GM18858 (cell line): ENCODE results near the gene MGAT4D.
"Not testable (repeated sequence)": the region's sequence is repeated elsewhere in the genome, so short reads cannot be mapped to it uniquely, and the experiment has no call there.

Experiments used
- ATAC-seq: cut with Tn5 transposase; IDR thresholded peaks from one replicate; pipeline ENCODE4 v1.9.1; 2021; ENCODE audit not compliant: unreplicated experiment

The MGAT4D gene

GRCh38 chr4:140497747-140498636 lies at the start of gene MGAT4D:
Gene MGAT4D (minus strand): TSS chr4:140498293. CDS start chr4:140498222, 71 bp downstream.
- ATAC-seq = no peak

- ATAC-seq = no peak
Observed at GRCh38 chr4:140533951-140534480, 35.9 kb upstream of the MGAT4D start.

- no peak for ATAC-seq
Observed at GRCh38 chr4:140529434-140529833, 31.3 kb upstream of the MGAT4D start.

DNA sequence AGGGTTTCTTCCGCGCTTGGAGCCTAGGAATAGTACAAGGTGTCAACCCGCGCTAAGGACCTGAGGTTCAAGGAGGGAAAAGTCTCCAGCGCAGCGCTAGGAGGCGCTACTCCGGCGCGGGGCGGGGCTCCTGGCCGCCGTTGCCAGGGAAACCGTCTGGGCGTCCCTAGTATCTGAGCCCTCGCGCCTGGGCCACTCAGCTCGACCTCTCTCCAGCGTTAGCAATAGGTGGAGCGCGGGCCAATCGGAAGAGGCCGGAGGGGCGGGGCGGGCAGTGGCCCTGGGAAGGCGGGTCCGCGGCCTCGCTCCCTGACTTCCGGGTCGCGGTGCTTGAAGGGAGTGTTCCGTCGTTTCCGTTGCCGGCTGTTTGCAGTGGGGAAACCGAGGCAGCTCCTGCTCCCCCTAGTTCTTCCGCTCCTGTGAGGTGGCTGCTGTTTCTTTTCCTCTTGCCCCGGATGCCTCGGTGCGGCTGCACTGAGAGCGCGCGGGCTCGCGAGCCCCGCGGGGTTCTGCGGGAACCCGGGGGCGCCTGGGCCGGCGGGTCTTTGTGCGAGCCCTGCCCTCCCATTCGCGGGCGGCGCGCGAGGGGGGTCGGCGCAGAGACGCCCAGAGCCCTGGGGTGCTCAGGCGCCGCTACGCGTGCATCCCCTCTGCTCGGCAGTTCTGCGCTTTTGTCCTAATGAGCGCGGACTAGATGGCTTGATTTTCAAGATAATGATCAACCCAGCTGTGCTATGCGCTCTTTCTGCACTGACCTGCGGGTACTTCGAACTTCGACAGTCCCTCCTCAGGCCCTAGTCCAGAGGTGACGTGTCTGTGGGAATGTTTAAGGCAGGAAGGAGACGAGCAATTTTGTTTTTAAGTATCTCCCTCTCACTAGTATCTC lies 26.0 kb upstream of the MGAT4D start, which contains the start of gene ELMOD2:
Gene ELMOD2 (plus strand): TSS at position 312 of the 886 bp plus-strand sequence. CDS start 1,261 bp downstream, outside the sequence.
- peak; percentile 99 for ATAC-seq

- no peak for ATAC-seq
Observed at GRCh38 chr4:140523370-140523856, 25.3 kb upstream of the MGAT4D start.

DNA sequence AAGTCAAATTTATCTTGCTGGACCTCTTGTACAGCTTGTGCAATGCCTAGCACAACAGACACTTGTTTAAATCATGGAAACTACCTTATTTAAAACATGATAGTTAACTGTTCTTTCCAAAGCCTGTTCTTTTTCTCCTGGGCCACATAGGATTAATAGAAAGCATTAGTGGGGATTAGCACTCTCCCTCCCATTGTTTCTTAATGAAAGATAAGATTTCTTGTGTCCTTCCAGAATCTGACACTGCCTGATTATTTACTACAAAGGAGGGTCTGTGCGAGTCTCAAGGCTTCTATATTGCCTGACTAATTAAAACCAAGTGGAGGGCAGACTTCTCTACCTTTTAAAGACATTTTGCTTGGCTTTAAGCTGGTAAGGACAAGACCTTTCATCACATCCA lies 17.3 kb upstream of the MGAT4D start:
- no peak for ATAC-seq

DNA sequence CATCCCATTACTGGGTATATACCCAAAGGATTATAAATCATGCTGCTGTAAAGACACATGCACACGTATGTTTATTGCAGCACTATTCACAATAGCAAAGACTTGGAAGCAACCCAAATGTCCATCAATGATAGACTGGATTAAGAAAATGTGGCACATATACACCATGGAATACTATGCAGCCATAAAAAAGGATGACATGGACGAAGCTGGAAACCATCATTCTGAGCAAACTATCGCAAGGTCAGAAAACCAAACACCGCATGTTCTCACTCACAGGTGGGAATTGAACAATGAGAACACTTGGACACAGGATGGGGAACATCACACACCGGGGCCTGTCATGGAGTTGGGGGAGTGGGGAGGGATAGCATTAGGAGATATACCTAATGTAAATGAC lies 15.7 kb upstream of the MGAT4D start:
- ATAC-seq = not testable (repeated sequence)

GRCh38 chr4:140504261-140504660 lies 6.2 kb upstream of the MGAT4D start:
- ATAC-seq = no peak

DNA sequence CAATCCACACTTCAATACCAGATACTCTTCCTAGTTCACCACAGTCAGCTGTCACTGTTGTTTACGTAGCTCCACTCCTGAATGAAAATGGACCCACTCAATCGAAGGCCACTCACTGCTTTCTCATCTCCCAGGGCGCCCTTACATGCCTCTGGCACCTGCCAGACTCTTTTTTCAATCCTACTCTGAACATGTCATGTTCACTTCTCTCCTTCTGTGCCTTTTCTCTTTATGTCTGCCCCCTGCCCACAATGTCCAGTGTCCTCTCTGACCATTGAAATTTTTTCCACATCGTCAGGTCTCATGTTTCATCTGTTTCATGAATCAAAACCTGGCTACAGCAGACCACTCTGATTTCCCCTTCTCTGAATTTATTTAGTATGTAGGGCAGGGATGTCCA lies 1.3 kb upstream of the MGAT4D start:
- ATAC-seq = no peak

- ATAC-seq = no peak
Observed at GRCh38 chr4:140497405-140497746, 717 bp downstream of the MGAT4D start.

DNA sequence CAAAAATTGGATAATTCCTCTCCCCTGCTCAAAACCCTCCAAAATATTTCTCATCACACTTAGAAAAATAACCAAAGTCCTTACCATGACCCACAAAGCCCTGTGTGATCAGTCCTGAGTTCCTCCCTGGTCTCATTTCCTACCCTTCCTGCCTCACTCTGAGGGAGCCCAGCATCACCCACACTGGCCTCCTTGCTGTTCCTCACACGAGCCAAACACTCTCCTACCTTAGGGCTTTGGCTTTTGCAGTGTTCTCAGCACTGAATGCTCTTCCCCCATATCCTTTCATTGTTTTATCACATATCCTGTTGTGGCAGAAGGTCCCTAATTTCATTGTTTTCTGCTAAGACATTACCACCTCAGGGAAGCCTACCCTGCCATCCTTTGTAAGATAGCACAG lies 12.2 kb downstream of the MGAT4D start:
- no peak for ATAC-seq

DNA sequence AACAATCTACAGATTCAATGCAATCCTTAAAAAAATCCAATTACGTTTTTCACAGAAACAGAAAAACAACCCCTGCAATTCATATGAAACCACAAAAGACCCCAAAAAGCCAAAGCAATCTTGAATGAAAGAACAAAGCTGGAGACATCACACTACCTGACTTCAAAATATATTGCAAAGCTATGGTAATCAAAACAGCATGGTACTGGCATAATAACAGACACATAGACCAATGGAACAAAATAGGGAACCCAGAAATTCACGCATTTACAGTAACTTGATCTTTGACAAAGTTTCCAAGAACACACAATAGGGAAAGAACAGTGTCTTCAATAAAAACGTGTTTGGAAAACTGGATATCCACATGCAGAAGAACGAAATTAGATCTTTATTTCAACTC lies 14.6 kb downstream of the MGAT4D start:
- no peak for ATAC-seq

- no peak for ATAC-seq
Observed at GRCh38 chr4:140472156-140472555, 25.9 kb downstream of the MGAT4D start.

- no peak for ATAC-seq
Observed at GRCh38 chr4:140469791-140470733, 28.0 kb downstream of the MGAT4D start.

- ATAC-seq = no peak
Observed at GRCh38 chr4:140466146-140466545, 31.9 kb downstream of the MGAT4D start.

- ATAC-seq = no peak
Observed at GRCh38 chr4:140463614-140464013, 34.5 kb downstream of the MGAT4D start.

GRCh38 chr4:140463182-140463581 lies 34.9 kb downstream of the MGAT4D start:
- ATAC-seq = no peak

- ATAC-seq = no peak
Observed at GRCh38 chr4:140450352-140450751, 47.7 kb downstream of the MGAT4D start.

DNA sequence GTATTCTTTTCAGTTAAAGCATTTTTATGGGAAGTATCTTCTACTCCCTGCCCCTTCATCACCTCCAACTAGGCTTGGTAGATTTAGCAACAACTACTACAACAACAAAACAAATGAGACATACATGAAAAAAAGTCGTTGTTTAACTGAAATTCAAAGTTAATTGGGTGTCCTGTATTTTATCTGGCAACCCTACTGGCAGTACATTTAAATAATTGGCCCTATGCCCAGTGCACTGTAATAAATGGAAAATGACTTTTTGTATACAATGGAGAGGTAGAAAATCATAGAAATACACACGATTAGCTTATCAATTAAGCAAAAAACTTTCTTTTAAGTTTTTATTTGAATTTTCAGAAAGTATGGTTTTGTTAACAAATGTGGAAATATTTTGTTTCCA lies 49.3 kb downstream of the MGAT4D start:
- no peak for ATAC-seq

DNA sequence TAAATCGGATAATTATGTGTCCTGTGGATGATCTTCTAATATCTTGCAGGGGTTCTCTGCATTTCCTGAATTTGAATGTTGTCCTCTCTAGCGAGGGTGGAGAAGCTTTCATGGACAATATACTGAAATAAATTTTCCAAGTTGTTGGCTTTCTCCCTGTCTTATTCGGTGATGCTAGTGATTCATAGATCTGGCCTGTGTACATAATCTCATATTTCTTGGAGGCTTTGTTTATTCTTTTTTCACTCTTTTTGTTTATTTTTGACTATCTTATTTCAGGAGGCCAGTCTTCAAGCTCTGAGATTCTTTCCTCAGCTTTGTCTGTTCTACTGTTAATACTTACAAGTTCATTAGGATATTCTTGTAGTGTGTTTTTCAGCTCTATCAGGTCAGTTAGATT lies 49.9 kb downstream of the MGAT4D start:
- no peak for ATAC-seq
